Mucosa of gallbladder (tissue), 1 donor: Measurements from ENCODE around the gene DHRSX. TPM values are rescaled to one million over a fixed set of nuclear protein-coding genes. Genes with fewer than 3 reads are reported as not detected.
"Not testable (repeated sequence)": the region's sequence is repeated elsewhere in the genome, so short reads cannot be mapped to it uniquely, and the experiment has no call there.

Experiments used
- DNase-seq: peaks from one replicate; pipeline ENCODE4 v3.0.0-alpha.2; 2020; ENCODE audit warnings: low spot score
- total RNA-seq: library from RNA; stranded (reverse); gene quantifications from one replicate; pipeline ENCODE4 v1.2.1, GENCODE V29; 2021
- donor health status: DM: no; HTN: no; CAD: no.

The DHRSX gene
- total RNA-seq, 1 donor from 2014 or later = 61.4 TPM

DNA sequence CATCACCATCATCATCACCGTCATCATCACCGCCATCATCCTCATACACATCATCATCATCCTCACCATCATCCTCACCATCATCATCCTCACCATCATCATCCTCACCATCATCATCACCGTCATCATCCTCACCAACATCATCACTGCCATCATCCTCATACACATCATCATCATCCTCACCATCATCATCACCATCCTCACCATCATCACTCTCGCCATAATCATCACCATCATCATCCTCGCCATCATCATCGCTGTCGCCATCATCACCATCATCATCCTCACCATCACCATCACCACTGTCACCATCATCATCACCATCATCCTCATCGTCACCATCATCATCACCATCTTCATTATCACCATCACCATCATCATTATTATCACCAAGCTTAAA lies 19.8 kb upstream of the DHRSX start:
- no peak for DNase-seq

DNA sequence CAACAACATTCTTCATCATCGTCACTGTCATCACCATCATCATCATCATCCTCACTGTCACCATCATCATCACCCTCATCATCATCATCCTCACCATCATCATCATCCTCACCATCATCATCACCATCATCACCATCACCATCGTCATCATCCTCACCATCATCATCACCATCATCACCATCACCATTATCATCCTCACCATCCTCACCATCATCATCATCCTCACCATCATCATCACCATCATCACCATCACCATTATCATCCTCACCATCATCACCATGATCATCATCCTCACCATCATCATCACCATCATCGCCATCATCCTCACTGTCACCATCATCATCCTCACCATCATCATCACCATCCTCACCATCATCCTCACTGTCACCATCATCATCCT lies 18.9 kb upstream of the DHRSX start:
- DNase-seq = not testable (repeated sequence)

DNA sequence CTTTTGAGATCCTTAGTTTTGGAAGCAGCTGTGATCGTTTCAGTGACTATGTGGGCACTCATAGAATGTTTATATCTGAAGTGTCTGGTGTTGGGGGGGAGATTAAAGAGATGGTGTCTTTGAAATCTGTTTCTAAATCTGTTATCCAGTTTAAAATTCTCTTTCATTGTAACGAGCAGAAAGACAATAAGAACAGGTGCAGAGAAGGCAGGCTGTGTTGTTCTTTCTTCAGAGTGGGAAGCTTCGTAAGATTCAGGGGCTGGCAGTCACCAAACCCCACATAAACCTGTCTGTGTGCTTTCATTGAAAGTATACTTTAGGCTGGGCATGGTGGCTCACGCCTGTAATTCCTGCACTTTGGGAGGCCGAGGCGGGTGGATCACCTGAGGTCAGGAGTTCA lies 16.3 kb upstream of the DHRSX start:
- no peak for DNase-seq

DNA sequence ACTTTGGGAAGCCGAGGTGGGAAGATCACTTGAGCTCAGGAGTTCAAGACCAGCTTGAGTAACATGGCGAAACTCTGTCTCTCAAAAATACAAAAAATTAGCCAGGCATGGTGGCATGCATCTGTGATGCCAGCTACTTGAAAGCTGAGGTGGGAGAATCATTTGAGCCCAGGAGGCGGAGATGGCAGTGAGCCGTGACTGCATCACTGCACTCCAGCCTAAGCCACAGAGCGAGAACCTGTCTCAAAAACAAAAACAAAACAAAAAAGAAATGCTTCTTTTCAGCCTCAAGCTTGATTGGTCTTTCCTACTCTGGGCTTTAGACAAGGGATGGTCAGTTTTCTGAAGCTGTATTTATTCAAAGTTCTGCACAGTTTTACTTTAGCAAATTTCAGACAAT lies 15.8 kb upstream of the DHRSX start:
- no peak for DNase-seq

DNA sequence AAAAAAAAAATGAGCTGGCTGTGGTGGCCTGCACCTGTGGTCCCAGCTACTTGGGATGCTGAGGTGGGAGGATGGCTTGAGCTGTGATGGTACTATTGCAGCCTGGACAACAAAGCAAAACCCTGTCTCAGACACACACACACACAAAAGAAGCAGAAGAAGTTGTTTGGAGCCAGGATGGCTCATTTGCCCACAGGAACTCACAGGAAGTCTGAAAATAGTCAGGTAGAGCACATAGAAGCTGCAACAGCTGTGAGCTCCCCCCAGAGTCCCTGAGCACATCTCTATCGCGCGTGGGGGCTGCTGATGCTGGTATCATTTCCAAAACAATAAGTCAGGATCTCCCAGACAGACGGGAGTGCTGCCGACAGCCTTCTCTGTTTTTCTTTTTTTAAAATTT lies 13.4 kb upstream of the DHRSX start:
- no peak for DNase-seq

DNA sequence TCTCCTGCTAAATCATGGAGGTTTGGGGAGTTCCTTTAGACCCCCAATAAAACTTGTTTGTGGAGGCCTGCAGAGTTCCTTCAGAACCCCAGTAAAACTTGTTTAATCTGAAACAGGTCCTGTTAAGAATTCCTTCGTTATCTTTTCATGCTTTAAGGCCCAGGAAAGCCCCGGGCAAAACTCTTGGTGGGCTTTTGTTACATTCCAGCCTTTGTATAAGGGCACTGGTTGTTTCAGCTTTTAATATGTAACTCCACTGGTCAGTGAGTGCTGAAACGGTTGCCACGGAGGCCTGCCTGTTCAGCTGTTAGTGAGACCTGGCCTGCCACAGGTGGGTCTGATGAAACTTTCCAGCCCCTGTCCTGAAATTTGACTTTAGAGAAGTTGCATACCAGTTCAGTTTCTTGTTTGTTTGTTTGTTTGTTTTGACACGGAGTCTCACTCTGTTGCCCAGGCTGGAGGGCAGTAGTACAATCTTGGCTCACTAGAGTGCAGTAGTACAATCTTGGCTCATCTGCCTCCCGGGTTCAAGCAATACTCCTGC lies 12.4 kb upstream of the DHRSX start:
- DNase-seq = no peak

DNA sequence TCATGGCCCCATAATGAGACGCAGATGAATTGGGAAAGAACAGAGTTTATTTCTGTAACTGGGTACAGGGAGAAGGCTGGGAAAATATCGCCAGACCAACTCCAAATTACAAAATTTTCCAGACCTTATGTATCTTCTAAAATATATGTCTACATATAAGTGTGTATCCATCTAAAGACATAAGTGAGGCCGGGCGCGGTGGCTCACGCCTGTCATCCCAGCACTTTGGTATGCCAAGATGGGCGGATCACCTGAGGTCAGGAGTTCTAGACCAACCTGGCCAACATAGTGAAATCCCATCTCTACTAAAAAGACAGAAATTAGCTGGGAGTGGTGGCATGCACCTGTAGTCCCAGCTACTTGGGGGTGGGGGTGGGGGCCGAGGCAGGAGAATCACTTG lies 11.7 kb upstream of the DHRSX start:
- no peak for DNase-seq

DNA sequence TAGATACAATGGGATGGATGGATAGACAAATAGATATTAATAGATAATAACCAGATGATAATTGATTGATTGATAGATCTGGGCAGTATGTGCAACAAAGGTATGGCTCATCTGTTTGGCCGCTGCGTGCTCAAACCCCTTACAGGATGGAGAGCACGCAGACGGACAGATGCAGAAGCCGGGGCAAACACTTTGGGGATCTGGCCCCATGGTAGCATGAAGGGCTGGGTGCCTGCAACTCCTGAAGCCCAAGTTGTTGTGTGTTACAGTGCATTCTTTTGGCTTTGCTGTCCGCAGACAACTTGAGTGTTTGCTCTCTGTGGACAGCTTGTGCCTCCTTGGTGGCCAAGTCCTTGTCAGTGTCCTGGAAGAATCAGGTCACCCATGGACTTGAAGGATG lies 10.6 kb upstream of the DHRSX start:
- no peak for DNase-seq

DNA sequence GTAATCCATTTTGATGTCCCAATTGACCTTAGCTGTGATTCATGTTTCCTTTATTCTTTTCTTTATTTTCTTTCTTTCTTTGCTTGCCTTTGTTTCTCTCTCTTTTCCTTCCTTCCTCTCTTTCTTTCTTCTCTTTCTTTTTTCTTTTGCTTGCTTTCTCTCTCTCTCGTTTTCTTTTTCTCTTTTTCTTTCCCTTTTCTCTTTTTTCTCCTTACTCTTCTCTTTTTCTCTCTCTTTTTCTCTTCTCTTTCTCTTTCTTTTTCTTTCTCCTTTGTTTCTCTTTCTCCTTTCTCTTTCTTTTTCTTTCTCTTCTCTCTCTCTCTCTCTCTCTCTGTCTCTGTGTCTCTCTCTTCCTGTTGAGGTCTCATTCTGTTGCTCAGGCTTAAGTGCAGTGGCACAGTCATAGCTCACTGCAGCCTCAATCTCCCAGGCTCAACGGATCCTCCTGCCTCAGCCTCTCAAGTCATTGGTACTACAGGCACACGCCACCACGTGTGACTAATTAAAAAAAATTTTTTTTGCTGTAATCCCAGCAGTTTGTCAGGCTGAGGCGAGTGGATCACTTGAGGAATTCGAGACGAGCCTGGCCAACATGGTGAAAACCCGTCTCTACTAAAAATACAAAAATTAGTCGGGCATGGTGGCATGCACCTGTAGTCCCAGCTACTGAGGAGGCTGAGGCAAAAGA lies 8.0 kb upstream of the DHRSX start:
- DNase-seq = no peak

DNA sequence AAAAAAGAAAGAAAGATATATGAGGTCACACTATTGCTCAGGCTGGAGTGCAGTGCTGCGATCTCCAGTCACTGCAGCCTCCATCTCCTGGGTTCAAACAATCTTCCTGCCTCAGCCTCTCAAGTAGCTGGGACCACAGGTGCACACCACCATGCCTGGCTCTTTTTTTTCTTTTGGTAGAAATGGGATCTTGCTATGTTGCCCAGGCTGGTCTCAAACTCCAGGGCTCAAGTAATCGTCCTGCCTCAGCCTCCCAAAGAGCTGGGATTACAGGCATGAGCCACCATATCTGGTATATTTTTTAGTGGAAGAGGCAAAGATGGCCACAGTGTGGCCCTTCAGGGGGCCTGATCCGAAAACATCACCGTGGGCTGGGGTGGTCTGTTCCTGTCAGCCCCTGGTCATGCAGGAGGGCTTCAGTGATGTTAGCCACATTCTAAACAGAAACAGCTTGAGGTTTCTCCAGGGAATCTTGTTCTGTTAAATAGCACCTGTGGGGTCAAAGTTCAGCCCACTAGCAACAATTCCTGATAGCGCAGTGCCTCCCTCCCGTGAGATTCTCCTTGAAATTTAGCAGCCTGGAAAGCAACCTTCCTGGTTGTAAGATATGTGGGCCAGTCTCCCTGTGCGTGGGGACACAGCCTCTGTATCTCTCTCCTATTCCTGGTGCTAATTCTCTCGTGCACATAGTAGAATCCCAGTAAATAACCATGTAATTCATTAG lies 7.3 kb upstream of the DHRSX start:
- no peak for DNase-seq

DNA sequence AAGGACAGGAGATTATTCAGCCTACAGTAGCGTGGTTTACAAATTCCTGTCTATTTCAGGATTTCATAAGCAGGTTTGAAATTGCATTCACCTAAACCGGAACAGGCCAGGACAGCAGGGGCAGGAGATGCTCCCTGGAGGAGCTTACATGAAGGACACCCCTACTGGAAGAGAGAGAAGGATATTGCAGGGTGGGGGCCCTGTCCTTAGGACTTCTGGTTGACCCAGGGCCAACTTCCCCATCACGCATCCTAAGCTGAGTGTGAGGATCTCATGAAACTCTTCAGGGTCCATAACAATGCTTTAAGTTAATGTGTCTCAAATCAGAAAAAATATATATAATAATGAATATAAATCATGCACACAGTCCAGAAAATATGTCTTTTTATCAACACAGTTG lies 6.4 kb upstream of the DHRSX start:
- DNase-seq = no peak

DNA sequence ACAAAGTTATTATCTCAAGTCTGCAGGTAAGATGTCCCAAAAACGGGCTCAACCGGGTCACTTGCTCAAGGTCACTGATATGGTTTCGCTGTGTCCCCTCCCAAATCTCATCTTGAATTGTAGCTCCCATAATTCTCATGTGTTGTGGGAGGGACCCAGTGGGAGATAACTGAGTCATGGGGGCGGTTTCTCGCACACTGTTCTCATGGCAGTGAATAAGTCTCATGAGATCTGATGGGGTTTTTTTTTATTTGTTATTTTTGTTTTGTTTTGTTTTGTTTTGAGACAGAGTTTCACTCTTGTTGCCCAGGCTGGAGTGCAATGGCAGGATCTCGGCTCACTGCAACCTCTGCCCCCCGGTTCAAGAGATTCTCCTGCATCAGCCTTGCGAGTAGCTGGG lies 4.6 kb upstream of the DHRSX start:
- DNase-seq = not testable (repeated sequence)

DNA sequence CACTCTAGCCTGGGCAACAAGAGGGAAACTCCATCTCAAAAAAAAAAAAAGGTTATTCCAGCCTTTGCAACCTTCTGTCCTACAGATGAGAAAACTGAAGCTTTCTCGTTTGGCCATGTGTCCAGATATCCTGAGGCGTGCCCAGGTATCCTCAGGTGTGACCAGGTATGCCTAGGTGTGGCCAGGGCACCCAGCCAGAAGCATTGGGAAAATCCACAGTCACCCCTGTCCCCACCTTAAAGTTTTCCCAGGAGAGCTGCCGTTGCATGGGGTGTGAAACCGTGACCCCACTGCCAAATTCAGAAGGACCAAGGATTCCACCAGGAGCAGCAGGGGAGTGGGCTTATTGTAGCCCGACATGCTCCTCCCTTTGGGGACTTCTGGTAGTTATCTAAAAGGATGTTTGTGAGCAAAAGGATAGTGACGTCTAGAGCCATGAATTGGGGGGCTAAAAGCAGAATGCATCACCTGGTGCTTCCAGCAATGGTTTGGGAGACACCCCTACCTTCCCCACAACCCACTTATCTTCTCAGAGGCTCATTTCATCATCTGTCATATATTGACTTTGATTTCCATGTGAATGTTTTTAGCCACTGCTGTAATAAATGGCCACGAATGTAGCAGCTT lies 4.0 kb upstream of the DHRSX start:
- no peak for DNase-seq

DNA sequence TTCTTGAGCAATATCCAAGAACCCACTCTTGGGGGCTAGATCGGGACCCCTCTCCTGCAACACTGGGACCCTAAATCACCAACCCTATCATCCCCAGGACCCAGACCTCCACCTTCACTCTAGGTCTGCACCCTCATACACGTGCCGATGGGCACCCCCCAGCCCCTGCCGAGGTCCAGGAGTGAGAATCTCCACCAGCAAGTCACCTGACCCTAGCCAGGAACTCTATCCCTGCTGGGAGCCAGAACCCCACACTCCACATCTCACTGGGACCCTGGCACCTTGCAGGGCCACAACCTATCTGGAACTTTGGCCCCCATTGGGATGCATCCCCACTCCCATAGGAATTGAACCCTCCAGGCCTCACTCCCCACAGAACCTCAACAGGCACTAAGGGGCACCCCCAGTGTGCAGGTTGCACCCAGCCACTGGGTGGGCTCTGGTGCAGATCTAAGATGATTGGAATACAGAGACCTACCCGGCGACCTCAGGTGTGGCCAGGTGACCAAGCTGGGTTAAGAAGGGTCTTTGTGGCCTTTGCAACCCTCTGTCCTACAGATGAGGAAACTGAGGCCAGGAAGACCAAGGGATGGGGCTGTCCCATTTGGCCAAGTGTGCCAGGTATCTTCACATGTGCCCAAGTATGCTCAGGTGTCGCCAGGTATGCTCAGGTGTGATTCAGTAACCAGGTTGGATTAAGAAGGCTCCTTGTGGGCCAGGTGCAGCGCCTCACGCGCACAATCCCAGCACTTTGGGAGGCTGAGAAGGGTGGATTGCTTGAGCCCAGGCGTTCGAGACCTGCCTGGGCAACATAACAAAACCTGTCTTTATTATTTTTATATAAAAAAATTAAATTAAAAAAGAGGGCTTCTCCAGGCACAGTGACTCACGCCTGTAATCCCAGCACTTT lies 3.1 kb upstream of the DHRSX start:
- DNase-seq = no peak

DNA sequence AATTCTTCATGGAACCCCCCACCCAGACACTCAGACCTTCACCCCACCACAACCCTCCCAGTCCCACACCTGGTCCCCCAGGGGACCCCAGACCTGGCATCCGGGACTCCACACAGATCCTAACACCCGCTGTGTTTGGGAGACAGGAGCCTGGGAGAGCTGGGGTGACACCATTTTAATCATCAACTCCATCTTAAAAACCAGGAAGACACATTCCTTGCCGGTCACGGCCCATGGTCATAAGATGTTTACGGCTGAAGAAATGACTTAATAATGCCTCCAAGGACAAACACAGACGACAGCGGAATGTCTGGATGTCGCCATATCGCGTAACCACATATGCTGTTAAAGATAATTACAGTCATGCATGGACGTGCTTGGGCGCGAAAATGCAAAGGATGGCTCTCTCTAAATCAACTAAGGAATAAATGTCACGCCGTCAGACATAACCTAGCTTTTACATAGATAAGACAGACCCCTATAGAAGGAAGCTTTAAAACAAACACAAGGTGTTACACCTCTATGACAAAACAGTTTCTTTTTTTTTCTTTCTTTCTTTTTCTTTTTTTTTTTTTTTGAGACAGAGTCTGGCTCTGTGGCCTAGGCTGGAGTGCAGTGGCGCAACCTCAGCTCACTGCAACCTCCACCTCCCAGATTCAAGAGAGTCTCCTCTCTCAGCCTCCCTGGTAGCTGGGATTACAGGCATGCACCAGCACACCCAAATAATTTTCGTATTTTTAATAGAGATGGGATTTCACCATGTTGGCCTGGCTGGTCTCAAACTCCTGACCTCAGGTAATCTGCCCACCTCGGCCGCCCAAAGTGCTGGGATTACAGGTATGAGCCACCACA lies 2.1 kb upstream of the DHRSX start:
- no peak for DNase-seq

DNA sequence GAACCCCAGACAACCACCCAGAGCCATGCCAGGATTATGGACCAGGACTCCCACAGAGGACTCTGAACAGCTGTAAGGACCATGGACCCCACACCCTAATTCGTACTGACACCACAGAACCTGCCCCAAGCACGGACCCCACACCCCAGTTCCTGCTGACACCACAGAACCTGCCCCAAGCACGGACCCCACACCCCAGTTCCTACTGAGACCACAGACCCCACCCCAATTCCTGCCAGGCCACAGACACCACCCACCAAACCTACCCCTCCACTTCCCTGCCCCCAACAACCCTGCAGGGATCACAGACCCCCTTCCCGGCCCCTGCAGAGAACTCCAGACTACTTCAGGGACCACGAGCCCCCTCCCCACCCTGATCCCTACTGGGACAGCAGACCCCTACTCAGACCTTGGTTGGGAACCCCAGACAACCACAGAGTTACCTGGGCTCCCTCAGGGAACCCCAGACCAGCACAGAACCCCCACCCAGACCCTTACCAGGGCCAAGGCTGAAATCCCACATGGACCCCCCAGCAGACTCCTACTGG lies 1.4 kb upstream of the DHRSX start:
- DNase-seq = no peak

DNA sequence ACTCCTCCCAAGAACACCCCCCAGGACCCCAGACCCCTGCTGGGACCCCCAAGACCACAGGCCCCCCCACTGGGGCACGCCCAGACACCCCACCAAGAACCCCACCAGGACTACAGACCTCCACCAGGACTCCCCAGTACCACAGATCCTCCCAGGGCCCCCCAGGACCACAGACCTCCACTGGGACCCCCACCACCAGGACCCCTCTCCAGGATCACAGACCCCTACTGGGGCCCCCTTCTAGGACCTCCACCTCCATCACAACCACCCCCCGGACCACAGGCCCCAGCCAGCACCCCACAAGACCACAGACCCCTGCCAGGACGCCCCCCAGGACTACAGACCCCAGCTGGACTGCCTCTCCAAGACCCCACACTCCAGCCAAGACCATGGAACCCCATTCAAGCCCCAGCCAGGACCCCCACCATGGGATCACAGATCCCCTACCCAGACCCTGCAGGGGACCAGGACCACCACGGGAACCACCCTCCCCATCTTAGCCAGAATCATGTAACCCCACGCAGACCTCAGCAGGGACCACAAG lies 855 bp upstream of the DHRSX start:
- no peak for DNase-seq

DNA sequence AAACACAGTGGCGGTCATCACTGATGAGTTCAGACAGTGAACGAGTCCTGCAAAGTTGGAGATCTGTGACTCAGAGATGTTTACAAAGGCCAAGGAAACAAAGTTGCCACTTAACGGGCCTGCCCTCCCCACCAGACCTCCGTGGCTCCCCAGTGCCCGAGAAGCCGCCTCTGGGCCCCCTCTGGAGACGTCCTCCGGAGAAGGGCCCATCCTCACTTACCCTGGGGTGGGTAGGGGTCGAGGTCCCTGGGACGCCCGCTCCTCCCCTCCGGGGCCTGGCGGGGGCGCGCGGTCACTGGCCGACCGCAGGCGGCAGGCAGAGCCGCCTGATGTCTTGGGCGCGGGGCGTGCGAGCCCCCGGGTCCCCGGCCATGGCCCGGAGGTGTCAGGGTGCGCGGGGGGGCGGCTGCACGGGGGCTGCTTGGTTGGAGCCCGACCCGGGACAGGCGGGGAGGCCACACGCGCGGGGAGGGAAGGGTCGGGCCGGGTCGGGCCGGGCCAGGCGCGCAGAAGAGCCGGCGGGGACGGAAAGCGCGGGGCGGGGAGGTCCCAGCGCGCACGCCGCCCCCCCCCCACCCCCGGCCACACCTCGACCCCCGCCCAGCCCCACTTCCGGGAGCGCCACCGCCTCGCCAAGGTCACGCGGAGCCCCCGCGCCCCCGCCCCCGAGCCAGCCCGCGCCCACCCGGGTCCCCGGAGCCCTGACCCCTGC lies 529 bp downstream of the DHRSX start:
- no peak for DNase-seq

DNA sequence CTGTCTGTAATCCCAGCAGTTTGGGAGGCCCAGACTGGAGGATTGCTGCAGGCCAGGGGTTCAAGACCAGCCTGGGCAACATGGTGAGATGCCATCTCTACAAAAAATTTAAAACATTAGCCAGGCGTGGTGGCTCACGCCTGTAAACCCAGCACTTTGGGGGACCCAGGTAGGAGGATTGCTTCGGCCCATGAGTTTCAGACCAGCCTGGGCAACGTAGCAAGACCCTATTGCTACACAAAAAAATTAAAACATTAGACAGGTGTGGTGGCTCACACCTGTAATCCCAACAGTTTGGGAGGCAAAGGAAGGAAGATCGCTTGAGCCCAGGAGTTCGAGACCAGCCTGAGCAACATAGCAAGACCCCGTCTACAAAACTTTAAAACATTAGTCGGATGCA lies 1.3 kb downstream of the DHRSX start:
- no peak for DNase-seq
